ENCODE results near the gene RAB11FIP4. TPM values are rescaled to one million over a fixed set of nuclear protein-coding genes. Genes with fewer than 3 reads are reported as not detected.
"Not testable (repeated sequence)": the region's sequence is repeated elsewhere in the genome, so short reads cannot be mapped to it uniquely, and the experiment has no call there.

Gene RAB11FIP4
- 10 to 100 TPM in 1 of 4 donors, 1 to 10 TPM in 2, under 1 TPM in 1; 0.47 to 14.1 (median 1.9) TPM for total RNA-seq

DNA sequence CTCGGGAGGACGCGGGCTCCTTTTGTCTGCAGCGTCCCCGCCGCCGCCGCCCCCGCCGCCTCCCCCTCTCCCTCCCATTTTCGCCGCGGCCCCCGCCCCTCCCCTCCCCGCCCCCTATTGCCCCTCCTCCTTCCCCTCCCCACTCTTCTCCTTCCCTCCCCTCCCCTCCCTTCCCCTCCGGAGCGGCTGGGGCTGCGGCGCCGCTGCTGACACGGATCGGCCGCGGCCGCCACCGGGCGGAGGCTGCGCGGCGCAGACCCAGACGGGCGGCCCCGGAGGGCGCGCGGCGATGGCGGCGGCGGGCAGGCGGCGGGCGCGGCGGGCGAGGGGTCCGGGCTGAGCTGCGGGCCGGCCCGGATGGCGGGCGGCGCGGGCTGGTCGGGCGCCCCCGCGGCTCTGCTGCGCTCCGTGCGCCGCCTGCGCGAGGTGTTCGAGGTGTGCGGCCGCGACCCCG lies at the start of gene RAB11FIP4:
Gene RAB11FIP4 (plus strand): TSS at position 180 of the 454 bp plus-strand sequence. CDS start 178 bp downstream, at position 358.
- Histone ChIP-seq H3K36me3 (no peaks in the 10 kb centered on the region), H3K27ac (no peak within 1 kb of the TSS), H3K4me1 (peaks cover 0 to 31% (median 5%) of the 10 kb centered on the region in 3 donors), H3K27me3 (peaks cover 80% of the 10 kb centered on the region), H3K4me3 (peak within 1 kb of the TSS; percentile 21 to 55), H3K9me3 (no peaks in the 10 kb centered on the region)
- TF ChIP-seq, protein P1, sequence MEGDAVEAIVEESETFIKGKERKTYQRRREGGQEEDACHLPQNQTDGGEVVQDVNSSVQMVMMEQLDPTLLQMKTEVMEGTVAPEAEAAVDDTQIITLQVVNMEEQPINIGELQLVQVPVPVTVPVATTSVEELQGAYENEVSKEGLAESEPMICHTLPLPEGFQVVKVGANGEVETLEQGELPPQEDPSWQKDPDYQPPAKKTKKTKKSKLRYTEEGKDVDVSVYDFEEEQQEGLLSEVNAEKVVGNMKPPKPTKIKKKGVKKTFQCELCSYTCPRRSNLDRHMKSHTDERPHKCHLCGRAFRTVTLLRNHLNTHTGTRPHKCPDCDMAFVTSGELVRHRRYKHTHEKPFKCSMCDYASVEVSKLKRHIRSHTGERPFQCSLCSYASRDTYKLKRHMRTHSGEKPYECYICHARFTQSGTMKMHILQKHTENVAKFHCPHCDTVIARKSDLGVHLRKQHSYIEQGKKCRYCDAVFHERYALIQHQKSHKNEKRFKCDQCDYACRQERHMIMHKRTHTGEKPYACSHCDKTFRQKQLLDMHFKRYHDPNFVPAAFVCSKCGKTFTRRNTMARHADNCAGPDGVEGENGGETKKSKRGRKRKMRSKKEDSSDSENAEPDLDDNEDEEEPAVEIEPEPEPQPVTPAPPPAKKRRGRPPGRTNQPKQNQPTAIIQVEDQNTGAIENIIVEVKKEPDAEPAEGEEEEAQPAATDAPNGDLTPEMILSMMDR (IDR thresholded peaks at IDR 0.05): no peak
- TF ChIP-seq EP300 (IDR thresholded peaks at IDR 0.05): no peak
- TF ChIP-seq POLR2A (IDR thresholded peaks at IDR 0.05): no peak
- no peak for TF ChIP-seq POLR2AphosphoS5 (IDR thresholded peaks at IDR 0.05)
- peak; percentile 50 for ATAC-seq
- WGBS, 2 donors (ENCODE audit: low coverage in 1 of 2): no CpG with 5 or more reads among the region's 69 CpGs

GRCh38 chr17:31345191-31345747 lies 46.2 kb upstream of the RAB11FIP4 start:
- not testable (repeated sequence) for H3K9me3 ChIP-seq, H3K4me1 ChIP-seq, H3K27me3 ChIP-seq, ATAC-seq, H3K27ac ChIP-seq, H3K4me3 ChIP-seq
- H3K36me3 ChIP-seq: peaks cover 0 to 66% of the 10 kb centered on the region in 2 donors
- WGBS, 2 donors (ENCODE audit: low coverage in 1 of 2): 67 to 100% methylated on average over 1 to 4 of the region's 34 CpGs

DNA sequence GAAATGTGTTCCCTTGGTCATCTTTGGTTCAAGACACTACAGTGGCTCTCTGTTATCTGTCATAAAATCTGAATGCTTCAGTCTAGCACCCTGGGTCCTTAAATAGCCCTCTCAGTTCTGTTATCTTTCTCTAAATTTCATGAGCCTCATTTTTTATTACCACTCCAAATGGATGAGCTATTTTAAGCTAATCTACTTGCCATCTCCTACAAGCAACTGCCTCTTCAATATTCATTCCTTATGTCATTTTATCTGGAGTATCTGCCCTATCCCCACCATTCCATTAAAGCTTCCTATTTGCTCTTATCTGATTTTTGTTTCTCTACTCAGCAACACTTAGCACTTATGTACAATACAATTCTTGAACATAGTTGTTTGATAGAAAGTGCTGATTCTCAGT lies 42.0 kb upstream of the RAB11FIP4 start:
- no peak overlapping the region for H3K4me3 ChIP-seq
- H3K27me3 ChIP-seq: no peaks in the 10 kb centered on the region
- TF ChIP-seq, protein P1 (IDR thresholded peaks at IDR 0.05): no peak
- TF ChIP-seq EP300 (IDR thresholded peaks at IDR 0.05) (no peak), POLR2AphosphoS5 (IDR thresholded peaks at IDR 0.05) (no peak), POLR2A (IDR thresholded peaks at IDR 0.05) (no peak)
- no peak overlapping the region for H3K27ac ChIP-seq
- H3K36me3 ChIP-seq: peaks cover 3 to 64% of the 10 kb centered on the region in 2 donors
- H3K9me3 ChIP-seq: no peaks in the 10 kb centered on the region
- ATAC-seq: no peak
- H3K4me1 ChIP-seq: no peaks in the 10 kb centered on the region

GRCh38 chr17:31355935-31356334 lies 35.5 kb upstream of the RAB11FIP4 start:
- H3K27me3 ChIP-seq: no peaks in the 10 kb centered on the region
- no peak for ATAC-seq
- H3K36me3 ChIP-seq: peaks cover 3 to 82% of the 10 kb centered on the region in 2 donors
- H3K4me3 ChIP-seq: no peak overlapping the region
- H3K4me1 ChIP-seq: no peaks in the 10 kb centered on the region
- no peak for TF ChIP-seq EP300 (IDR thresholded peaks at IDR 0.05)
- no peak for TF ChIP-seq POLR2AphosphoS5 (IDR thresholded peaks at IDR 0.05)
- TF ChIP-seq, protein P1 (IDR thresholded peaks at IDR 0.05): no peak
- TF ChIP-seq POLR2A (IDR thresholded peaks at IDR 0.05): no peak
- WGBS, 2 donors (ENCODE audit: low coverage in 1 of 2): 50 to 90% methylated on average over 1 of the region's 1 CpG
- H3K9me3 ChIP-seq: no peaks in the 10 kb centered on the region
- H3K27ac ChIP-seq: no peak overlapping the region

GRCh38 chr17:31357091-31357490 lies 34.4 kb upstream of the RAB11FIP4 start:
- no peaks in the 10 kb centered on the region for H3K27me3 ChIP-seq
- peaks cover 2 to 81% of the 10 kb centered on the region in 2 donors for H3K36me3 ChIP-seq
- no peak for ATAC-seq
- H3K9me3 ChIP-seq: no peaks in the 10 kb centered on the region
- no peak overlapping the region for H3K27ac ChIP-seq
- 80 to 91% methylated on average over 2 of the region's 2 CpGs for WGBS, 2 donors (ENCODE audit: low coverage in 1 of 2)
- no peaks in the 10 kb centered on the region for H3K4me1 ChIP-seq
- H3K4me3 ChIP-seq: no peak overlapping the region
- no peak for TF ChIP-seq EP300 (IDR thresholded peaks at IDR 0.05)
- TF ChIP-seq, protein P1 (IDR thresholded peaks at IDR 0.05): no peak
- no peak for TF ChIP-seq POLR2AphosphoS5 (IDR thresholded peaks at IDR 0.05)
- no peak for TF ChIP-seq POLR2A (IDR thresholded peaks at IDR 0.05)

All from gastroesophageal sphincter (tissue), 4 donors.